Measurements from ENCODE around the gene CAPN11. TPM values are rescaled to one million over a fixed set of nuclear protein-coding genes. Genes with fewer than 3 reads are reported as not detected.

The CAPN11 gene
- total and polyA plus RNA-seq, 7 donors = 0.05 to 0.32 (median 0.13) TPM; not detected in 3

DNA sequence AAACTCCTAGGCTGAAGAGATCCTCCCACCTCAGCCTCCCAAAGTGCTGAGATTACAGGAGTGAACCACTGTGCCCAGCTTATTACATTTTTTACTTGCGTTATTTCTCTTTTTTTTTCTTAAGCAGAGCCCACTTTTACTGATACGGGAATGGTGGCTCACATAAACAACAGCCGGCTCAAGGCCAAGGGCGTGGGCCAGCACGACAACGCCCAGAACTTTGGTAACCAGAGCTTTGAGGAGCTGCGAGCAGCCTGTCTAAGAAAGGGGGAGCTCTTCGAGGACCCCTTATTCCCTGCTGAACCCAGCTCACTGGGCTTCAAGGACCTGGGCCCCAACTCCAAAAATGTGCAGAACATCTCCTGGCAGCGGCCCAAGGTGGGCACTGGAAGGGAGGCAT lies 10.5 kb downstream of the CAPN11 start:
- intact Hi-C loops (cut with DNase I) = no loop called here
- Histone ChIP-seq H3K27me3 (ENCODE audit: insufficient read depth in 3 of 3, low read length in 2 of 3) (peaks cover 0 to 4% (median 0%) of the 10 kb centered on the region in 3 donors), H3K9me3 (no peaks in the 10 kb centered on the region), H3K27ac (no peak overlapping the region), H3K4me1 (peaks cover 8% of the 10 kb centered on the region), H3K36me3 (ENCODE audit: insufficient read depth in 1 of 2, low read depth in 1 of 2) (no peaks in the 10 kb centered on the region), H3K4me3 (no peak overlapping the region)
- 50 to 60% (median 52%) methylated on average over 9 of the region's 9 CpGs for whole genome bisulfite sequencing, 3 donors
- DNase-seq = no peak
- ATAC-seq = no peak
- TF ChIP-seq, protein P1, sequence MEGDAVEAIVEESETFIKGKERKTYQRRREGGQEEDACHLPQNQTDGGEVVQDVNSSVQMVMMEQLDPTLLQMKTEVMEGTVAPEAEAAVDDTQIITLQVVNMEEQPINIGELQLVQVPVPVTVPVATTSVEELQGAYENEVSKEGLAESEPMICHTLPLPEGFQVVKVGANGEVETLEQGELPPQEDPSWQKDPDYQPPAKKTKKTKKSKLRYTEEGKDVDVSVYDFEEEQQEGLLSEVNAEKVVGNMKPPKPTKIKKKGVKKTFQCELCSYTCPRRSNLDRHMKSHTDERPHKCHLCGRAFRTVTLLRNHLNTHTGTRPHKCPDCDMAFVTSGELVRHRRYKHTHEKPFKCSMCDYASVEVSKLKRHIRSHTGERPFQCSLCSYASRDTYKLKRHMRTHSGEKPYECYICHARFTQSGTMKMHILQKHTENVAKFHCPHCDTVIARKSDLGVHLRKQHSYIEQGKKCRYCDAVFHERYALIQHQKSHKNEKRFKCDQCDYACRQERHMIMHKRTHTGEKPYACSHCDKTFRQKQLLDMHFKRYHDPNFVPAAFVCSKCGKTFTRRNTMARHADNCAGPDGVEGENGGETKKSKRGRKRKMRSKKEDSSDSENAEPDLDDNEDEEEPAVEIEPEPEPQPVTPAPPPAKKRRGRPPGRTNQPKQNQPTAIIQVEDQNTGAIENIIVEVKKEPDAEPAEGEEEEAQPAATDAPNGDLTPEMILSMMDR (IDR thresholded peaks at IDR 0.05) = no peak

DNA sequence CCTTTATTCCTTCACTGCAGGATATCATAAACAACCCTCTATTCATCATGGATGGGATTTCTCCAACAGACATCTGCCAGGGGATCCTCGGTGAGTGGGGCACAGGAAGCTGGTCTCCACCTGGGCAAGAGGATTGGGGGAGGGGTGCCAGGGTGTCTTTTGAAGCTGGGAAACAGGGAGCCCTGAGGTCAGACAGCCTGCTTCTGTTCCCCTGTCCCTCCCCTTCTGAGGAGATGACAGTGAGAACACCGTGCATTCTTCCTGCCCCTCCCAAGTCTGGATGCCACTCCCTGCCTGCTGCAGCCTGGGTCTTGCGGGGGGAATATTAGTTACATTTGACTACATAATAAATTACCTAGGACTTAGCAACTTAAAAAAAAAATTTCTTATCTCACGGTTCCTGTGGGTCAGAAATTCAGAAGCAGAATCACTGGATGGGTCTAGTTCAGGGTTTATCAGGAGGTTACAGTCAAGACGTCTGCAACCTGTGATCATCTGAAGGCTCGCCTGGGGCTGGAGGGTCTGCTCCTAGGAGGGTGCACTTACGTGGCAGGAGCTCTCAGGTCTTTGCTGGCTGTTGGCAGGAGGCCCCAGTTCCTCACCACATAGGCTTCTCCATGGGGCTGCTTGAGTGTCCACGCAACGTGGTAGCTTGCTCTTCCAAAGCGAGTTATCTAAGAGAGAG lies 11.4 kb downstream of the CAPN11 start:
- no peak overlapping the region for H3K27ac ChIP-seq
- TF ChIP-seq, protein P1 (IDR thresholded peaks at IDR 0.05) = no peak
- DNase-seq (no peak), ATAC-seq (no peak)
- no peaks in the 10 kb centered on the region for H3K36me3 ChIP-seq (ENCODE audit: insufficient read depth in 1 of 2, low read depth in 1 of 2)
- whole genome bisulfite sequencing, 3 donors = 74 to 82% (median 80%) methylated on average over 10 of the region's 10 CpGs
- H3K4me1 ChIP-seq = peaks cover 8% of the 10 kb centered on the region
- peaks cover 0 to 4% (median 0%) of the 10 kb centered on the region in 3 donors for H3K27me3 ChIP-seq (ENCODE audit: insufficient read depth in 3 of 3, low read length in 2 of 3)
- no peaks in the 10 kb centered on the region for H3K9me3 ChIP-seq
- intact Hi-C loops (cut with DNase I) = loop anchor here (2.0 to 5.0 kb wide), 2 partner anchors 167 to 169 kb away; no protein-coding TSS in a partner anchor
- no peak overlapping the region for H3K4me3 ChIP-seq

DNA sequence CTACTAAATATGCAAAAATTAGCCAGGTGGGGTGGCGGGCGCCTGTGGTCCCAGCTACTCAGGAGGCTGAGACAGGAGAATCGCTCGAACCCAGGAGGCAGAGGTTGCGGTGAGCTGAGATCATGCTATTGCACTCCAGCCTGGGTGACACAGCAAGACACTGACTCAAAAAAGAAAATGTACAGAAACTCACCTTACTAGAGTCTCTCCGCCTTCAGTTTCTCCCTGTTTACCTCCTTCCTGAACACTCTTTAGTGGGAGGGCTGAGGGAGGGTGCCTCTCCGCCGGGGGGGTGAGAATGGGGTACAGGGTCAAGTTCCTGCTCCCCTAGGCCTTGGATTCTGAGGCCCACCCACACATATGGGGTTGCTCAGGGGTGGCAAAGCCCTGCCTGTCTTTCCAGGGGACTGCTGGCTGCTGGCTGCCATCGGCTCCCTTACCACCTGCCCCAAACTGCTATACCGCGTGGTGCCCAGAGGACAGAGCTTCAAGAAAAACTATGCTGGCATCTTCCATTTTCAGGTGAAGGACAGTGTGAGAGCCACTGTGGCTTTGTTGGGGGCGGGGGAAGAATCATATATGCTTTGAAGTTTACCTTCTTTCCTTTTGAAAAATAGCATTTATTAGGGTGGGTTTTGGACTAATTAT lies 13.4 kb downstream of the CAPN11 start:
- Histone ChIP-seq H3K4me3 (no peak overlapping the region), H3K9me3 (no peaks in the 10 kb centered on the region), H3K4me1 (peaks cover 8% of the 10 kb centered on the region), H3K27ac (no peak overlapping the region), H3K27me3 (ENCODE audit: insufficient read depth in 3 of 3, low read length in 2 of 3) (no peaks in the 10 kb centered on the region), H3K36me3 (ENCODE audit: insufficient read depth in 1 of 2, low read depth in 1 of 2) (no peaks in the 10 kb centered on the region)
- intact Hi-C loops (cut with DNase I) = loop anchor here (1.0 to 5.0 kb wide), 4 partner anchors 62 to 167 kb away; no protein-coding TSS in a partner anchor
- ATAC-seq (peak in 1 of 4 donors; percentile 11), DNase-seq (no peak)
- TF ChIP-seq, protein P1 (IDR thresholded peaks at IDR 0.05) = no peak
- 76 to 79% (median 79%) methylated on average over 12 of the region's 12 CpGs for WGBS, 3 donors

DNA sequence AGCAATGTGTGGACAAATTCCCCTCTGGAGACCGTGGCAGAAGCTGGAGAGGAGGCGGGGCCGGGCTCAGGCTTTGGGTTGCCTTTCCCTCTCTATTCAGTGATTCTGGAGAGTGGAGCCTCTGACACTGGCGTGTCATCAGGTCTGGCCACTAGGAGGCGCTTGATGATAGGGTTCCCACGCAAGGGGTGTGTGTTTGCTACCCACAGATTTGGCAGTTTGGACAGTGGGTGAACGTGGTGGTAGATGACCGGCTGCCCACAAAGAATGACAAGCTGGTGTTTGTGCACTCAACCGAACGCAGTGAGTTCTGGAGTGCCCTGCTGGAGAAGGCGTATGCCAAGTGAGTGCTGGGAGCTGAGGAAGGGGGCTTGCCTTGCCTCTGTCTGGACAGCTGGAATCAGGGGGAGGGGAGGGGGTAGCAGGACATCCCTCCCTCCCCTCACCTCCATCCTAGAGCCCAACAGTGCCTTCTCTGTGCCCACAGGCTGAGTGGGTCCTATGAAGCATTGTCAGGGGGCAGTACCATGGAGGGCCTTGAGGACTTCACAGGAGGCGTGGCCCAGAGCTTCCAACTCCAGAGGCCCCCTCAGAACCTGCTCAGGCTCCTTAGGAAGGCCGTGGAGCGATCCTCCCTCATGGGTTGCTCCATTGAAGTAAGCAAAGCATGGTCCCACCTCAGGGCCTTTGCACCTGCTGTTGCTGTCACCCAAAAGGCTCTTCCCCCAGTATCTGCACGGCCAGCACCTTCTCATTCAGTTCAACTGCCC lies 14.3 kb downstream of the CAPN11 start:
- 27 to 29% (median 28%) methylated on average over 15 of the region's 15 CpGs for WGBS, 3 donors
- no peak overlapping the region for H3K4me3 ChIP-seq
- peak; percentile 95 to 98 (median 96) for ATAC-seq
- no peaks in the 10 kb centered on the region for H3K9me3 ChIP-seq
- TF ChIP-seq, protein P1 (IDR thresholded peaks at IDR 0.05) = peak; percentile 90
- no peaks in the 10 kb centered on the region for H3K27me3 ChIP-seq (ENCODE audit: insufficient read depth in 3 of 3, low read length in 2 of 3)
- no peaks in the 10 kb centered on the region for H3K36me3 ChIP-seq (ENCODE audit: insufficient read depth in 1 of 2, low read depth in 1 of 2)
- no peak overlapping the region for H3K27ac ChIP-seq
- peak; percentile 85 to 91 for DNase-seq
- H3K4me1 ChIP-seq = peaks cover 8% of the 10 kb centered on the region
- intact Hi-C loops (cut with DNase I) = loop anchor here (1.0 to 5.0 kb wide), 3 partner anchors 61 to 164 kb away; no protein-coding TSS in a partner anchor

All from psoas muscle (tissue), 8 donors.